Nephron (organoid): ENCODE results near the gene MRPL37.

Experiments used
- H3K27ac Mint-ChIP-seq, 3 experiments: 2 replicates each; pipeline ENCODE4 v1.8.0; 2020; ENCODE audit warnings: mixed read lengths in 3 of 3, mild to moderate bottlenecking in 2 of 3, moderate library complexity in 1 of 3
- H3K27me3 Mint-ChIP-seq: 2 replicates; pipeline ENCODE4 v1.8.0; 2021; ENCODE audit warnings: low read depth, mild to moderate bottlenecking, moderate library complexity, mixed read lengths
- H3K36me3 Mint-ChIP-seq: 2 replicates; pipeline ENCODE4 v1.8.0; 2020; ENCODE audit warnings: low read depth, mixed read lengths
- H3K4me1 Mint-ChIP-seq: 2 replicates; pipeline ENCODE4 v1.8.0; 2020; ENCODE audit warnings: mixed read lengths
- H3K4me3 Mint-ChIP-seq, 3 experiments: 2 replicates each; pipeline ENCODE4 v1.8.0; 2020; ENCODE audit warnings: mild to moderate bottlenecking in 3 of 3, mixed read lengths in 3 of 3, moderate library complexity in 2 of 3
- H3K9me3 Mint-ChIP-seq: 2 replicates; pipeline ENCODE4 v1.8.0; 2020; ENCODE audit warnings: mixed read lengths
- CTCF ChIP-seq, 3 experiments: fragments of 200-600 bp; sonication (generic); IDR thresholded peaks; one replicate each; pipeline ENCODE4 v1.5.0; 2021; ENCODE audit warnings: antibody characterized with exemption in 3 of 3; ENCODE audit not compliant: unreplicated experiment in 3 of 3

The MRPL37 gene

GRCh38 chr1:54169068-54169467, 30.9 kb upstream of the MRPL37 start:
- Mint-ChIP-seq H3K4me3 (no peak overlapping the region), H3K36me3 (no peaks in the 10 kb centered on the region), H3K27ac (no peak overlapping the region), H3K9me3 (no peaks in the 10 kb centered on the region), H3K27me3 (peaks cover 4% of the 10 kb centered on the region), H3K4me1 (peaks cover 10% of the 10 kb centered on the region)
- no peak for TF ChIP-seq CTCF (IDR thresholded peaks at IDR 0.05; ENCODE audit: unreplicated experiment in 3 of 3)

GRCh38 chr1:54171016-54171415, 29.0 kb upstream of the MRPL37 start:
- Mint-ChIP-seq H3K4me3 (no peak overlapping the region), H3K27me3 (no peaks in the 10 kb centered on the region), H3K36me3 (no peaks in the 10 kb centered on the region), H3K27ac (no peak overlapping the region), H3K4me1 (peaks cover 10% of the 10 kb centered on the region), H3K9me3 (no peaks in the 10 kb centered on the region)
- no peak for TF ChIP-seq CTCF (IDR thresholded peaks at IDR 0.05; ENCODE audit: unreplicated experiment in 3 of 3)

- Mint-ChIP-seq H3K4me3 (no peak overlapping the region), H3K9me3 (no peaks in the 10 kb centered on the region), H3K36me3 (no peaks in the 10 kb centered on the region), H3K27me3 (no peaks in the 10 kb centered on the region), H3K4me1 (peaks cover 10% of the 10 kb centered on the region), H3K27ac (no peak overlapping the region)
- TF ChIP-seq CTCF (IDR thresholded peaks at IDR 0.05; ENCODE audit: unreplicated experiment in 3 of 3): no peak
These were observed 28.4 kb upstream of the MRPL37 start for GRCh38 chr1:54171606-54172005.

- peaks cover 10% of the 10 kb centered on the region for H3K4me1 Mint-ChIP-seq
- H3K27me3 Mint-ChIP-seq: no peaks in the 10 kb centered on the region
- H3K9me3 Mint-ChIP-seq: no peaks in the 10 kb centered on the region
- TF ChIP-seq CTCF (IDR thresholded peaks at IDR 0.05; ENCODE audit: unreplicated experiment in 3 of 3): no peak
- peak overlapping the region; percentile 81 to 85 (median 81) for H3K27ac Mint-ChIP-seq
- H3K4me3 Mint-ChIP-seq: no peak overlapping the region
- H3K36me3 Mint-ChIP-seq: no peaks in the 10 kb centered on the region
These were observed 27.1 kb upstream of the MRPL37 start for GRCh38 chr1:54172614-54173599.

- H3K4me1 Mint-ChIP-seq: peaks cover 10% of the 10 kb centered on the region
- TF ChIP-seq CTCF (IDR thresholded peaks at IDR 0.05; ENCODE audit: unreplicated experiment in 3 of 3): no peak
- H3K27me3 Mint-ChIP-seq: no peaks in the 10 kb centered on the region
These were observed 26.3 kb upstream of the MRPL37 start for GRCh38 chr1:54173681-54174080.

GRCh38 chr1:54174106-54174505, 25.9 kb upstream of the MRPL37 start:
- no peaks in the 10 kb centered on the region for H3K27me3 Mint-ChIP-seq
- no peak for TF ChIP-seq CTCF (IDR thresholded peaks at IDR 0.05; ENCODE audit: unreplicated experiment in 3 of 3)
- peaks cover 10% of the 10 kb centered on the region for H3K4me1 Mint-ChIP-seq
- no peak overlapping the region for H3K4me3 Mint-ChIP-seq
- H3K9me3 Mint-ChIP-seq: no peaks in the 10 kb centered on the region
- no peak overlapping the region for H3K27ac Mint-ChIP-seq
- H3K36me3 Mint-ChIP-seq: no peaks in the 10 kb centered on the region

More at GRCh38 chr1:54173681-54174080, 26.3 kb upstream of the MRPL37 start:
- H3K36me3 Mint-ChIP-seq: no peaks in the 10 kb centered on the region
- peak overlapping the region in 2 of 3 experiments; percentile 40 to 81 for H3K27ac Mint-ChIP-seq
- no peak overlapping the region for H3K4me3 Mint-ChIP-seq
- H3K9me3 Mint-ChIP-seq: no peaks in the 10 kb centered on the region
